Measurements from ENCODE around the gene DSCAML1. TPM values are rescaled to one million over a fixed set of nuclear protein-coding genes. Genes with fewer than 3 reads are reported as not detected.

Gene DSCAML1
- total RNA-seq, 1 experiment from 2014 or later, result not detected

DNA sequence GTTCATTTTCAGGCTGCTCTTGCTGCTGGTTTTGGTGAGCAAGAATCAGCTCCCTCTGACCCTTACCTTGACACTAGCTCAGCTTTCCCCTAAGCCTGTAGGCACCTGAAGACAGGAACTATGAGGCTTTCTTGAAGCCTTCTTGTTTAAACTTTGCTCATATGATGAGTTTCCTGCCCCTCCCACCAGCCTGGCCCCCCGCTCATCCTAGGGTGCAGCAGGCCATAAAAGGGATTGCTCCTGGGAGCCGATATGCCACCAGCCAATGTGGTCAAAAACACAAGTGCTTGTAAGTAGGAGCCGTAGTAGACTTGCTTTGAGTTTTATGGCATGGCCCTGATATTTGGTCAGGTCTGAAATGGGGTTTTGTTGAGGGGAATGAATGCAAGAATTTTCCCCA, 164.7 kb downstream of the DSCAML1 start:
- TF ChIP-seq RAD21 (IDR thresholded peaks at IDR 0.05; ENCODE audit: low read depth) (no peak), EGR1 (IDR thresholded peaks at IDR 0.05; ENCODE audit: low read depth) (no peak), JUND (IDR thresholded peaks at IDR 0.05) (no peak), ZNF274 (IDR thresholded peaks at IDR 0.05; ENCODE audit: low read depth, low read length) (no peak), SIN3A (IDR thresholded peaks at IDR 0.05; ENCODE audit: low read depth) (no peak), ELF1 (IDR thresholded peaks at IDR 0.05; ENCODE audit: borderline replicate concordance, low read depth) (no peak), SRF (IDR thresholded peaks at IDR 0.05; ENCODE audit: low read depth) (no peak), TCF7L2 (IDR thresholded peaks at IDR 0.05; ENCODE audit: borderline replicate concordance, extremely low read depth, insufficient read depth, insufficient read length) (no peak), POLR2AphosphoS5 (IDR thresholded peaks at IDR 0.05; ENCODE audit: low read depth, low read length) (no peak), CEBPB (IDR thresholded peaks at IDR 0.05; ENCODE audit: low read depth) (no peak), EZH2phosphoT487 (IDR thresholded peaks at IDR 0.05; ENCODE audit: borderline replicate concordance) (no peak), SP1 (IDR thresholded peaks at IDR 0.05; ENCODE audit: low read depth) (no peak), YY1 (IDR thresholded peaks at IDR 0.05; ENCODE audit: extremely low read depth, insufficient replicate concordance, low read depth, low read length) (no peak), POLR2A (IDR thresholded peaks at IDR 0.05; ENCODE audit: borderline replicate concordance, extremely low read depth, insufficient read depth, insufficient read length) (no peak), EZH2 (IDR thresholded peaks at IDR 0.05) (no peak)
- TF ChIP-seq, protein P1, sequence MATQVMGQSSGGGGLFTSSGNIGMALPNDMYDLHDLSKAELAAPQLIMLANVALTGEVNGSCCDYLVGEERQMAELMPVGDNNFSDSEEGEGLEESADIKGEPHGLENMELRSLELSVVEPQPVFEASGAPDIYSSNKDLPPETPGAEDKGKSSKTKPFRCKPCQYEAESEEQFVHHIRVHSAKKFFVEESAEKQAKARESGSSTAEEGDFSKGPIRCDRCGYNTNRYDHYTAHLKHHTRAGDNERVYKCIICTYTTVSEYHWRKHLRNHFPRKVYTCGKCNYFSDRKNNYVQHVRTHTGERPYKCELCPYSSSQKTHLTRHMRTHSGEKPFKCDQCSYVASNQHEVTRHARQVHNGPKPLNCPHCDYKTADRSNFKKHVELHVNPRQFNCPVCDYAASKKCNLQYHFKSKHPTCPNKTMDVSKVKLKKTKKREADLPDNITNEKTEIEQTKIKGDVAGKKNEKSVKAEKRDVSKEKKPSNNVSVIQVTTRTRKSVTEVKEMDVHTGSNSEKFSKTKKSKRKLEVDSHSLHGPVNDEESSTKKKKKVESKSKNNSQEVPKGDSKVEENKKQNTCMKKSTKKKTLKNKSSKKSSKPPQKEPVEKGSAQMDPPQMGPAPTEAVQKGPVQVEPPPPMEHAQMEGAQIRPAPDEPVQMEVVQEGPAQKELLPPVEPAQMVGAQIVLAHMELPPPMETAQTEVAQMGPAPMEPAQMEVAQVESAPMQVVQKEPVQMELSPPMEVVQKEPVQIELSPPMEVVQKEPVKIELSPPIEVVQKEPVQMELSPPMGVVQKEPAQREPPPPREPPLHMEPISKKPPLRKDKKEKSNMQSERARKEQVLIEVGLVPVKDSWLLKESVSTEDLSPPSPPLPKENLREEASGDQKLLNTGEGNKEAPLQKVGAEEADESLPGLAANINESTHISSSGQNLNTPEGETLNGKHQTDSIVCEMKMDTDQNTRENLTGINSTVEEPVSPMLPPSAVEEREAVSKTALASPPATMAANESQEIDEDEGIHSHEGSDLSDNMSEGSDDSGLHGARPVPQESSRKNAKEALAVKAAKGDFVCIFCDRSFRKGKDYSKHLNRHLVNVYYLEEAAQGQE (IDR thresholded peaks at IDR 0.05; ENCODE audit: low read depth), result no peak
- TF ChIP-seq, protein P2, sequence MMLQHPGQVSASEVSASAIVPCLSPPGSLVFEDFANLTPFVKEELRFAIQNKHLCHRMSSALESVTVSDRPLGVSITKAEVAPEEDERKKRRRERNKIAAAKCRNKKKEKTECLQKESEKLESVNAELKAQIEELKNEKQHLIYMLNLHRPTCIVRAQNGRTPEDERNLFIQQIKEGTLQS (IDR thresholded peaks at IDR 0.05), result no peak
- TF ChIP-seq, protein P3, sequence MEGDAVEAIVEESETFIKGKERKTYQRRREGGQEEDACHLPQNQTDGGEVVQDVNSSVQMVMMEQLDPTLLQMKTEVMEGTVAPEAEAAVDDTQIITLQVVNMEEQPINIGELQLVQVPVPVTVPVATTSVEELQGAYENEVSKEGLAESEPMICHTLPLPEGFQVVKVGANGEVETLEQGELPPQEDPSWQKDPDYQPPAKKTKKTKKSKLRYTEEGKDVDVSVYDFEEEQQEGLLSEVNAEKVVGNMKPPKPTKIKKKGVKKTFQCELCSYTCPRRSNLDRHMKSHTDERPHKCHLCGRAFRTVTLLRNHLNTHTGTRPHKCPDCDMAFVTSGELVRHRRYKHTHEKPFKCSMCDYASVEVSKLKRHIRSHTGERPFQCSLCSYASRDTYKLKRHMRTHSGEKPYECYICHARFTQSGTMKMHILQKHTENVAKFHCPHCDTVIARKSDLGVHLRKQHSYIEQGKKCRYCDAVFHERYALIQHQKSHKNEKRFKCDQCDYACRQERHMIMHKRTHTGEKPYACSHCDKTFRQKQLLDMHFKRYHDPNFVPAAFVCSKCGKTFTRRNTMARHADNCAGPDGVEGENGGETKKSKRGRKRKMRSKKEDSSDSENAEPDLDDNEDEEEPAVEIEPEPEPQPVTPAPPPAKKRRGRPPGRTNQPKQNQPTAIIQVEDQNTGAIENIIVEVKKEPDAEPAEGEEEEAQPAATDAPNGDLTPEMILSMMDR (IDR thresholded peaks at IDR 0.05 in 2 of 3, conservative IDR thresholded peaks at IDR 0.05 in 1 of 3; ENCODE audit: borderline replicate concordance in 1 of 3, insufficient read depth in 1 of 3, low read depth in 2 of 3, low read length in 2 of 3), result no peak
- TF ChIP-seq, protein P4, sequence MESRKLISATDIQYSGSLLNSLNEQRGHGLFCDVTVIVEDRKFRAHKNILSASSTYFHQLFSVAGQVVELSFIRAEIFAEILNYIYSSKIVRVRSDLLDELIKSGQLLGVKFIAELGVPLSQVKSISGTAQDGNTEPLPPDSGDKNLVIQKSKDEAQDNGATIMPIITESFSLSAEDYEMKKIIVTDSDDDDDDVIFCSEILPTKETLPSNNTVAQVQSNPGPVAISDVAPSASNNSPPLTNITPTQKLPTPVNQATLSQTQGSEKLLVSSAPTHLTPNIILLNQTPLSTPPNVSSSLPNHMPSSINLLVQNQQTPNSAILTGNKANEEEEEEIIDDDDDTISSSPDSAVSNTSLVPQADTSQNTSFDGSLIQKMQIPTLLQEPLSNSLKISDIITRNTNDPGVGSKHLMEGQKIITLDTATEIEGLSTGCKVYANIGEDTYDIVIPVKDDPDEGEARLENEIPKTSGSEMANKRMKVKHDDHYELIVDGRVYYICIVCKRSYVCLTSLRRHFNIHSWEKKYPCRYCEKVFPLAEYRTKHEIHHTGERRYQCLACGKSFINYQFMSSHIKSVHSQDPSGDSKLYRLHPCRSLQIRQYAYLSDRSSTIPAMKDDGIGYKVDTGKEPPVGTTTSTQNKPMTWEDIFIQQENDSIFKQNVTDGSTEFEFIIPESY (IDR thresholded peaks at IDR 0.05; ENCODE audit: extremely low read depth, insufficient replicate concordance, low read length), result no peak
- TF ChIP-seq, protein P5, sequence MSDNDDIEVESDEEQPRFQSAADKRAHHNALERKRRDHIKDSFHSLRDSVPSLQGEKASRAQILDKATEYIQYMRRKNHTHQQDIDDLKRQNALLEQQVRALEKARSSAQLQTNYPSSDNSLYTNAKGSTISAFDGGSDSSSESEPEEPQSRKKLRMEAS (IDR thresholded peaks at IDR 0.05), result no peak
- no peak for DNase-seq (ENCODE audit: low read depth, low spot score)
- H2AFZ ChIP-seq (ENCODE audit: low read depth, low read length, poor library complexity, severe bottlenecking), result no peak overlapping the region
- H3K27ac ChIP-seq (ENCODE audit: low read depth, low read length), result no peak overlapping the region
- H4K20me1 ChIP-seq (ENCODE audit: insufficient read depth), result no peaks in the 10 kb centered on the region
- intact Hi-C loops (cut with micrococcal nuclease), result no loop called here
- H3K4me3 ChIP-seq (replicated peaks in 1 of 2; ENCODE audit: low read depth in 1 of 2, low read length in 2 of 2), result no peak overlapping the region
- H3K4me1 ChIP-seq (ENCODE audit: control insufficient read depth in 1 of 2, insufficient read depth in 2 of 2, low read length in 2 of 2), result no peaks in the 10 kb centered on the region
- H3K9me3 ChIP-seq (ENCODE audit: control insufficient read depth in 1 of 2, insufficient read depth in 1 of 2, low read depth in 1 of 2, low read length in 2 of 2), result no peaks in the 10 kb centered on the region
- POLR2A ChIA-PET, result no interaction called here
- H3K36me3 ChIP-seq (ENCODE audit: control insufficient read depth in 1 of 2, insufficient read depth in 2 of 2, low read length in 2 of 2), result no peaks in the 10 kb centered on the region
- H3K4me2 ChIP-seq (ENCODE audit: low read length), result no peak overlapping the region
- H3K27me3 ChIP-seq (ENCODE audit: insufficient read depth, low read length), result peaks cover 26% of the 10 kb centered on the region
- CTCF ChIA-PET, result no interaction called here
- no TSS peak for BruUV-seq (replicated peaks)
- H3K79me2 ChIP-seq (ENCODE audit: insufficient read depth, low read length), result no peaks in the 10 kb centered on the region
- no peak for ATAC-seq
- RAD21 ChIA-PET (ENCODE audit: low non-redundant PET in 1 of 2, low total read pairs in 2 of 2, uncharacterized antibody in 2 of 2, unreplicated experiment in 2 of 2), result no interaction called here
- no peaks in the 10 kb centered on the region for H3K9me2 ChIP-seq (ENCODE audit: insufficient read depth)
- H3K9ac ChIP-seq (ENCODE audit: low read length), result no peak overlapping the region

Data from HCT116 (cell line).